ENCODE measurements around the gene KANSL2. TPM values are rescaled to one million over a fixed set of nuclear protein-coding genes. Genes with fewer than 3 reads are reported as not detected.

Gene KANSL2
- total RNA-seq, 2 experiments from 2014 or later: 45.9 to 47.3 TPM

DNA sequence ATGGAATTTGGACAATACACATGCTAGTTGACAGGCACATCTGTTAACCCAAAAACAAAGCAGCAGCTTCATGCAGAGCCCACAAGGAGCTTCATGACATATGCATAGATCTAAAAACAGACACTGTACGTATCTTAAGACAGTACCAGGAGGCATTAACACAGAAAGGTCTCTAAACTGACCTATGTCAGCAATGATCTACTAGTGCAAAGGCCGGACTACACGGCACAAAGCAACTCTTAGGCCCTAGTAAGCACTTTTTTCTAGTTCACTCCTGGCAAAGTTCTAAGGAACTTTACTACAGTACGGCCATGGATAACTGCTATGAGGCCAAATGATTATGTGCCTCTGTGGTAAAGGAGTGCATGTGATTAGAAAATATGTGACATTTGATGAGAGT is 8.4 kb upstream of the KANSL2 start:
- peak overlapping the region; percentile 14 for H3K27ac Mint-ChIP-seq
- H3K9me3 Mint-ChIP-seq: no peaks in the 10 kb centered on the region
- no peak overlapping the region for H3K4me3 Mint-ChIP-seq
- H3K27me3 Mint-ChIP-seq: no peaks in the 10 kb centered on the region
- TF ChIP-seq, protein P1, sequence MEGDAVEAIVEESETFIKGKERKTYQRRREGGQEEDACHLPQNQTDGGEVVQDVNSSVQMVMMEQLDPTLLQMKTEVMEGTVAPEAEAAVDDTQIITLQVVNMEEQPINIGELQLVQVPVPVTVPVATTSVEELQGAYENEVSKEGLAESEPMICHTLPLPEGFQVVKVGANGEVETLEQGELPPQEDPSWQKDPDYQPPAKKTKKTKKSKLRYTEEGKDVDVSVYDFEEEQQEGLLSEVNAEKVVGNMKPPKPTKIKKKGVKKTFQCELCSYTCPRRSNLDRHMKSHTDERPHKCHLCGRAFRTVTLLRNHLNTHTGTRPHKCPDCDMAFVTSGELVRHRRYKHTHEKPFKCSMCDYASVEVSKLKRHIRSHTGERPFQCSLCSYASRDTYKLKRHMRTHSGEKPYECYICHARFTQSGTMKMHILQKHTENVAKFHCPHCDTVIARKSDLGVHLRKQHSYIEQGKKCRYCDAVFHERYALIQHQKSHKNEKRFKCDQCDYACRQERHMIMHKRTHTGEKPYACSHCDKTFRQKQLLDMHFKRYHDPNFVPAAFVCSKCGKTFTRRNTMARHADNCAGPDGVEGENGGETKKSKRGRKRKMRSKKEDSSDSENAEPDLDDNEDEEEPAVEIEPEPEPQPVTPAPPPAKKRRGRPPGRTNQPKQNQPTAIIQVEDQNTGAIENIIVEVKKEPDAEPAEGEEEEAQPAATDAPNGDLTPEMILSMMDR (IDR thresholded peaks at IDR 0.05): no peak
- H3K4me1 Mint-ChIP-seq (ENCODE audit: low read depth): peaks cover 29% of the 10 kb centered on the region
- POLR2A ChIA-PET: interaction anchor here (0.8 to 2.4 kb wide), 5 partner anchors 8 to 235 kb away, joined by 3 to 11 read pairs (median 4); partner anchors contain the start of genes FKBP11 and KANSL2
- ATAC-seq (no peak), DNase-seq (no peak)
- CTCF ChIA-PET: interaction anchor here (1.0 to 1.2 kb wide), 2 partner anchors 25 to 105 kb away, joined by 3 to 4 read pairs; no protein-coding TSS in a partner anchor
- intact Hi-C loops (cut with micrococcal nuclease): no loop called here
- H3K36me3 Mint-ChIP-seq (ENCODE audit: low read depth): peaks cover 49% of the 10 kb centered on the region

DNA sequence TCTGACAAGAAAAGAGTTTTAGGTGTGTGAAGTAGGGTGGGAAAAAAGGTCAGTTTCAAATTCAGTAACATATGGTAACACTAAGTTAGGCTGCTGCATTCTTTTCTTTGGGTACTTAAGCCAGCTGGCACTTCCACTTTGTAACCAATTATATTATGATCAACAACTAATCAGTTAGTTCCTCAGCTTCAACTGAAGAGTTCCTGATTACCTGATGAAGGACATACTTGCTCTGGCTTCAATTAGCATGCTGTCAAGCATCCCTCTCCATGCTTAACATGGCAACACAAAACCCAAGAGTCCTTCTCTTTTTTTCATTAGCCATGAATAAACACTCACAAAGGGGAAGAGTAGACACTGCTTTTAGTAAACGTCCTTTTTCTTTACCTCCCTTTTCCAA is 6.8 kb upstream of the KANSL2 start:
- H3K9me3 Mint-ChIP-seq: no peaks in the 10 kb centered on the region
- TF ChIP-seq, protein P1 (IDR thresholded peaks at IDR 0.05): no peak
- POLR2A ChIA-PET: interaction anchor here (0.7 kb wide), 1 partner anchor 237 kb away, joined by 3 read pairs; no protein-coding TSS in a partner anchor
- peaks cover 29% of the 10 kb centered on the region for H3K4me1 Mint-ChIP-seq (ENCODE audit: low read depth)
- no peak overlapping the region for H3K4me3 Mint-ChIP-seq
- H3K27ac Mint-ChIP-seq: peak overlapping the region; percentile 43
- H3K27me3 Mint-ChIP-seq: no peaks in the 10 kb centered on the region
- DNase-seq (no peak), ATAC-seq (no peak)
- intact Hi-C loops (cut with micrococcal nuclease): no loop called here
- H3K36me3 Mint-ChIP-seq (ENCODE audit: low read depth): peaks cover 36% of the 10 kb centered on the region
- CTCF ChIA-PET: no interaction called here

DNA sequence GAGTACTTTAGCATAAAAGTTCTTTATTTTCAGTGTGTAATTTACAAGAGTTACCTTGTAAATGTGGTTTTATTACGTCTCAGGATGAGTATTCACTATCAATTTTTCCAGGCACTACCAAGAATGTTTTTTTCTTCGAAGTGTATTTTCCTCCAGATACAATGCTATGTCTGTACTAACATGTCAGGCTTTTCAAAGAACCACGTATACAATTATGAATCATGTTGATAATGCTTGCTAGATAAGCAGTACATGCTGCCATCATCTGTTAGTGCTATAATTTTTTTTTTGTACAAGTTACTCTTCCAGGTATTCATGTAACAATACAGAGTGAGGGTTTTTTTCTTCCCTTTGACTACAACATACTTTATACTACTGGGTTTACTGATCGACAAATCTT is 5.6 kb upstream of the KANSL2 start:
- H3K36me3 Mint-ChIP-seq (ENCODE audit: low read depth): peaks cover 25% of the 10 kb centered on the region
- H3K27ac Mint-ChIP-seq: peak overlapping the region; percentile 71
- no peaks in the 10 kb centered on the region for H3K27me3 Mint-ChIP-seq
- DNase-seq (no peak), ATAC-seq (peak; percentile 65)
- intact Hi-C loops (cut with micrococcal nuclease): no loop called here
- POLR2A ChIA-PET: interaction anchor here (1.8 kb wide), 1 partner anchor 11 kb away, joined by 6 read pairs; no protein-coding TSS in a partner anchor
- CTCF ChIA-PET: no interaction called here
- no peak overlapping the region for H3K4me3 Mint-ChIP-seq
- H3K4me1 Mint-ChIP-seq (ENCODE audit: low read depth): peaks cover 31% of the 10 kb centered on the region
- TF ChIP-seq, protein P1 (IDR thresholded peaks at IDR 0.05): no peak
- H3K9me3 Mint-ChIP-seq: no peaks in the 10 kb centered on the region

DNA sequence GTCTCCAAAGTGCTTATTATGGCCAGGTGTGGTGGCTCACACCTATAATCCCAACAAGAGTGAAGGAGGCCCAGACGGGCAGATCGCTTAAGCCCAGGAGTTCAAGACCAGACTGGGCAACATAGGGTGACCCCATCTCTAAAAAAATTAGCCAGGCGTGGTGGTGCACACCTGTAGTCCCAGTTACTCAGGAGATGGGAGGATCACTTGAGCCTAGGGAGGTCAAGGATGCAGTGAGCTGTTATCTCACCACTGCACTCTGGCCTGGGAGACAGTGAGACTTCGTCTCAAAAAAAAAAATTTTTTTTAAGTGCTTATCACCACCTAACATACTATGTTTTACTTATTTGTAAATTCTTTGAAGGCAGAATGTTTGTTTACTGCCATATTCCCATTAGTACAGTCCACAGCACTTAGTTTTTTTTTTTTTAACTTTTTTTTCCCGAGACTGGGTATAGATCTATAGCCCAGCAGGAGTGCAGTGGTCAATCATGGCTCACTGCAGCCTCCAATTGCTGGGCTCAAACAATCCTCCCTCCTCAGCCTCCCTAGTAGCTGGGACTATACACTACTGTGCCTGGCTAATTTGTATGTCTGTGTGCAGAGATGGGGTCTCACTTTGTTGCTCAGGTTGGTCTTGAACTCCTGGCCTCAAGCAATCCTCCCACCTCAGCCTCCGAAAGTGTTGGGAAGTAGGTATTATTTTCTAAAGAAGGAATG is 4.7 kb upstream of the KANSL2 start:
- intact Hi-C loops (cut with micrococcal nuclease): no loop called here
- H3K27ac Mint-ChIP-seq: no peak overlapping the region
- no peaks in the 10 kb centered on the region for H3K9me3 Mint-ChIP-seq
- no peak for DNase-seq
- H3K4me1 Mint-ChIP-seq (ENCODE audit: low read depth): peaks cover 31% of the 10 kb centered on the region
- H3K27me3 Mint-ChIP-seq: no peaks in the 10 kb centered on the region
- TF ChIP-seq, protein P1 (IDR thresholded peaks at IDR 0.05): no peak
- peaks cover 18% of the 10 kb centered on the region for H3K36me3 Mint-ChIP-seq (ENCODE audit: low read depth)
- CTCF ChIA-PET: no interaction called here
- no peak overlapping the region for H3K4me3 Mint-ChIP-seq
- POLR2A ChIA-PET: interaction anchor here (0.6 to 2.4 kb wide), 3 partner anchors 10 to 75 kb away, joined by 3 to 8 read pairs (median 6); partner anchors contain the start of gene CCNT1
- no peak for ATAC-seq

DNA sequence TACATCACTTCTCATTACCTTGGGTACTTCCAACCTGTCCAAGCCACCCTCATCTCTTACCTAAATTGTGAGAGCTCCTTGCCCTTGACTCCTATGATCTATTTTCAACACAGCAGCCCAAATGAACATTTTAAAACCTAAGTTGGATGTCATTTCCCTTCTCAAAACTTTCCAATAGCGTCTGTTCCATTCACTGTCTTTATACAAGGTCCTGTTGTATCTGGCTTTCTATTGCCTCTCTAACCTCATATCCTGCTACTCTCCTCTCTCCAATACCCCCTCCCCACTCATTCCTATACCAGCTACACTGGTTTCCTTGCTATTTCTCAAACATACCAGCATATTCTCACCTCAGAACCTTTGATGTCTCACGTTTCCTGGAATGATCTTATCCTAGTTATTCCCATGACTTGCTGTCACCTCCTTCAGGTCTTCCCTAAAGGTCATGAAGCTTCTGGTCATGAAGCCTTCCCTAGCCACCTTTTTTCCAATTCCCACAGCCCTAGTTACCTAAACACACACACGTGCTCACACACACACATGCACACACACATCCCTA is 4.1 kb upstream of the KANSL2 start:
- DNase-seq: no peak
- no peak for ATAC-seq
- H3K27ac Mint-ChIP-seq: no peak overlapping the region
- ChIA-PET CTCF (interaction anchor here (1.3 kb wide), 2 partner anchors 14 to 67 kb away, joined by 3 read pairs; no protein-coding TSS in a partner anchor), POLR2A (interaction anchor here (0.6 to 2.4 kb wide), 4 partner anchors 9 to 30 kb away, joined by 3 to 8 read pairs (median 5); partner anchors contain the start of gene CCNT1)
- peaks cover 31% of the 10 kb centered on the region for H3K4me1 Mint-ChIP-seq (ENCODE audit: low read depth)
- no peaks in the 10 kb centered on the region for H3K9me3 Mint-ChIP-seq
- H3K36me3 Mint-ChIP-seq (ENCODE audit: low read depth): peaks cover 19% of the 10 kb centered on the region
- TF ChIP-seq, protein P1 (IDR thresholded peaks at IDR 0.05): no peak
- intact Hi-C loops (cut with micrococcal nuclease): no loop called here
- no peaks in the 10 kb centered on the region for H3K27me3 Mint-ChIP-seq
- no peak overlapping the region for H3K4me3 Mint-ChIP-seq

Measured in activated CD8-positive, alpha-beta T cell treated with anti-CD3 and anti-CD28 coated beads for 36 hours (primary cell).